Activated T-helper 9 cell treated with anti-CD3 and anti-CD28 coated beads, Interleukin-2, amount 50 U/mL, for 16 hours (primary cell): ENCODE data around the gene CLCN5.

Source experiments
- DNase-seq: peaks from one replicate; pipeline ENCODE4 v3.0.0-alpha.2; 2020; ENCODE audit warnings: low read depth

CLCN5 gene

DNA sequence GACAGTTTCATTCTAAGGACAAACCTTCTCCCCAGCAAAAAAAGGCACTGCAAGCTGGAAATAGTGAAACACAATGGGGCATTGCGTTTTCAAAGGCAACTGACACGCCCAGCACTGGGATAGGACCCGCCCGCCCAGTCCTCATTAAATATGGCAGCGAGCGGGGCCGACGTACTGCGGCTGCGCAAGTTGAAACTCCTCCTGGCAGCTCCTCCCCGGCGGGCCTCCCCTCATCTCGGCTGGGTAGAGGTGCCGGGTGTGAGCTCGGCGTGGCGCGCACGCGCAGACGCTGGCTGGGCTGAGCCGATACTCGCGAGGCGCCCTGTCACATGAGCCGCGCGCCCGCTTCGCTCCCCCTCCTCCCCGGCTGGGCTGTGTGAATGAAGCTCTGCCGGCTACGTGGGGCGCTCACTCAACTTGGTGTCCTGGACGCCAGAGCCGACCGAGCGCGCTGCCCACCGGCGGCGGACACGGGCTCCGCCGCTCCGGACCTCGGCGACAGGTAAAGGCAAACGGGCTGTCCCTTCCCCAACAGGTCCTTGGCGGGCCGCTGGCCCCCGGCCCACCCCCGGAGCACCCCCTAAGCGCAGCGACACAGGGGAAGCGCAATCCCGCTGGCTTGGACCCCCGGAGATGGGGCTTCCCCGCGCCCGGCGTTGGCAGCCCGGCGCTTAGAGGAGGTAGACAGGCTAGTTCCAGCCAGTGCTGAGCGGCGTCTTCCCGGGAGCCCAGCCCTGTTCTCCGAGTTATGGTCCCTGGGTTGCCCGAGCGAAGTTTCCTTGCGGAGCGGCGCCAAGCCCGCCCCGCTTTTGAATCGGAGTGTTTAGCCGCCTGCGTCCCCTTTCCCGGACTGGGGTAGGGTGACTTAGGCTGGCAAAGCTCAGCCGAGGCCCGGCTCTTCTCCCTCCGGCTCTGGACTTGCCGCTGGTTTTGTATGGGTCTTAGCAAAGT is at the start of gene CLCN5:
Gene CLCN5 (plus strand): TSS at position 306 of the 951 bp plus-strand sequence. CDS start 2,703 bp downstream, outside the sequence.
- DNase-seq: peak; percentile 90

DNA sequence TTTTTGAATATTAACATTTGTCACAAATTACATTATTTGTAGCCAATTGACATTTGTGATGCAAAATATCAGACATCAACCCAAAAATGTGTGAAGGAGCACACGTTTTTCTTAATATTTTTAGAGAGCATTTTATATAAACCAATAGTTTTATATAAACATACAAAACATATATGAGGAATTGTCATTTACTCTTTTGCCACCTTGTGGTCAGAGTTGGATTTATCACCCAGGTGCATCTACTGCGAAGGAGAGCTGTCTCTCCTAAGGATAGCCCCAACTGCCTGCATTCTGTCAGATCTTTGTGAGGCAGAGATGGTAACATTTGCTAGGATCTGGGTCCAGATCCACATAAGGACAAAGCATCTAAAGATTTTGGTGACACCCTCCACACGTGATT is 45.6 kb upstream of the CLCN5 start:
- no peak for DNase-seq

GRCh38 chrX:49877397-49878101 is 44.8 kb upstream of the CLCN5 start:
- no peak for DNase-seq

- DNase-seq: no peak
Observed at GRCh38 chrX:49878128-49878833, 44.1 kb upstream of the CLCN5 start.

- peak; percentile 61 for DNase-seq
Observed at GRCh38 chrX:49878834-49879655, 43.4 kb upstream of the CLCN5 start, which contains the start of gene USP27X. Gene USP27X, plus strand, starts transcription at chrX:49879484. Its CDS starts 824 bp downstream, at chrX:49880308.

- DNase-seq: no peak
Observed at GRCh38 chrX:49879656-49880277, 42.6 kb upstream of the CLCN5 start.

DNA sequence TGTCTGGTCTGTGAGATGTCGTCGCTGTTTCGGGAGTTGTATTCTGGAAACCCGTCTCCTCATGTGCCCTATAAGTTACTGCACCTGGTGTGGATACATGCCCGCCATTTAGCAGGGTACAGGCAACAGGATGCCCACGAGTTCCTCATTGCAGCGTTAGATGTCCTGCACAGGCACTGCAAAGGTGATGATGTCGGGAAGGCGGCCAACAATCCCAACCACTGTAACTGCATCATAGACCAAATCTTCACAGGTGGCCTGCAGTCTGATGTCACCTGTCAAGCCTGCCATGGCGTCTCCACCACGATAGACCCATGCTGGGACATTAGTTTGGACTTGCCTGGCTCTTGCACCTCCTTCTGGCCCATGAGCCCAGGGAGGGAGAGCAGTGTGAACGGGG is 41.7 kb upstream of the CLCN5 start:
- no peak for DNase-seq

DNA sequence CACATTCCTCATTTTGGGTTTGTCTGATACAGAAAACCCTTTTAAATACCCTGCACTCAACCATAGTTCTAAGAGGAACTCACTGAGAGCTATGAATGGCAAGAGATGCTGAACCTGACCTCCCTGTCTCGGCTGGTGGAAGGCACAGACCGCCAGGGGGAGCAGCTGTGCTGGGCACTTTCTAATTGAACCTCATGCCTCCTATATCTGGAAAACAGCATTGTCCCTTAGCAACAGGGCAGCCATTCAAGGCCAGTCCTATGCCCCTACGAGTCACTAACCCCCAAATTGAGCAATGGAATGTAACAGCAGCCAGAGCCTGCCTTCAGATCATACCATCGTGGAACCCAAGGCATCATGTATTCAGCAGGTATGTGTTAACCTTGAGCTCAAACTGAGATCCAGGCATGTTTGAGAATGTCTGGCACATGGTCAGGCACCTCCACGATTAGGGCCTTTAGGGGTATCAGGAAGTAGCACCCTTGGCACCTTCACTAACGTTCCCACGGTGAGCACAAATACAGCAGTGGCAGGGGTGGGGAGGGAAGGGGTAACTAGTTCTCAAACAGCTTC is 38.0 kb upstream of the CLCN5 start:
- DNase-seq: peak; percentile 41

- DNase-seq: no peak
Observed at GRCh38 chrX:49892542-49892941, 29.9 kb upstream of the CLCN5 start.

- DNase-seq: no peak
Observed at GRCh38 chrX:49896951-49897350, 25.4 kb upstream of the CLCN5 start.

DNA sequence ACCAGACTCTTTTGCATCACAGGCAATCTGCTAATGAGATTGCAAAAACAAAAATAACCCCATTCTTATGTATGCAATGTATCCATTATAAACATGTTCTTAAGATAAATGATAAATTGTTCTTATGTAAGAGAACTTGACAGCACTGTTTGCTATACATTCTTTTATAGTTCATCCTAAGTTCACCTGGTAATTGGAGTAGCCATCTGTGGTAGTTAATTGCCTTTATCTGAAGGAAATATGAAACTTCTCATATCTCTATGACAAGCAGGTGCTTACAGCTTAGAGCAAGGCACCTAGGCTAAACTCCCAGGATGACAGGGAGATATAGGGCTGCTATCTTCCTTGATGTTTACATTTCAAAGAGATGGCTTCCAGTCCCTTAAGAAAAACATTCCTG is 21.3 kb upstream of the CLCN5 start:
- DNase-seq: no peak

DNA sequence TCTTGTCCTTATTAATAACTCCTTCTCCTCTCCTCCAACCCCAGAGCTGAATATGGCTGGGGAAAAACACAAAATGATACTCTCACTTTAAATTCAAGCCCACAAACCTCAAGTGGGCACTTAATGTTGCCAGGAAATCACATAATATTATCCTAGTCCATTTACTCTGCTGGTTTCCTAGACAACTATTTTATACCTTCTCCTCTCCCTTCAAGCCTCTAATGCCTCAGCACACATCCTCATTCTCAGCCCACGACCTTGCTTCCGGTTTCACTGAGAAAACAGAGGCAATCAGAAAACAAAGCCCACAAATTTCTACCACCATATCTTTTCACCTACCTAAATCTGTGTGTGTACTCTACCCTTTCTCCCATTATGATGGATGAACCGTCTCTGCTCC is 12.1 kb upstream of the CLCN5 start:
- no peak for DNase-seq

GRCh38 chrX:49912086-49912485 is 10.3 kb upstream of the CLCN5 start:
- DNase-seq: no peak

DNA sequence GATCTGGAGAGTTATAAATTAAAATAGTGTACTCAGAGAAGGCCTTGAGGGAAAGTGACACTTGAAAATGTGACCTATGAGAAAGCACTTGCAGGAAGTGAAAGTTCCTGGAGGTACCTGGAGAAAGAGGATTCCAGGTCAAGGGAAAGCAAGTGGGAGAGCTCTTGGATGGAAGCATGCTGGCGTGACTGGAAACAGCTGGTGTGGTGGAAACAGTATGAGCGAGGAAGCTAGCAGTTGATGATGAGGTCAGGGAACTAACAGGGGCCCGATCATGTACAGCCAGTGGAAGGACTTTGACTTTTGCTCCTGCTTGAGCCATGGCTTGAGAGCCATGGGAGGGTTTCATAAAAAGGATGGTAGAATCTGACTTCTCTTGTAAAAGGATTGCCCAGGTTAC is 9.5 kb upstream of the CLCN5 start:
- DNase-seq: no peak

- peak; percentile 22 for DNase-seq
Observed at GRCh38 chrX:49915361-49916222, 6.8 kb upstream of the CLCN5 start.

DNA sequence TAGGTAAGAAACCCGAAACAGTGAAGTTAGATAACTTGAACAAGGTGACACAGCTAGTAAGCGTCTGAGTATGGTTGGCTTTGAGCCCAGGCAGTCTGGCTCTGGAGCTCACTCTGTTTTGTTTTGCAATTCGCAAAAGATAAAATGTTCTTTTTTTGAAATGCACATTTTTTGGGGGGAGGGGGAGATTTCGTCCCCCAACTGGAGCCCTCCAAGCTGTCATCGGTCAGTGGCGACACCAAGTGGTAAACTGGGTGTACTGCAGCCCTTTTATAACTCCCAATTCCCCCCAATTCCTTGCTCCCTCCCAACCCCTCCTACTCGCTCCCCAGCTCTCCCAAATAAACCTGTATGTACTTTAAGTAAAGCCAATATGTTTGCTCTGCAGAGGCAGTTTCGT is 2.8 kb upstream of the CLCN5 start:
- peak; percentile 6 for DNase-seq

- no peak for DNase-seq
Observed at GRCh38 chrX:49921109-49921508, 1.3 kb upstream of the CLCN5 start.

- DNase-seq: no peak
Observed at GRCh38 chrX:49925176-49925575, 2.8 kb downstream of the CLCN5 start.

DNA sequence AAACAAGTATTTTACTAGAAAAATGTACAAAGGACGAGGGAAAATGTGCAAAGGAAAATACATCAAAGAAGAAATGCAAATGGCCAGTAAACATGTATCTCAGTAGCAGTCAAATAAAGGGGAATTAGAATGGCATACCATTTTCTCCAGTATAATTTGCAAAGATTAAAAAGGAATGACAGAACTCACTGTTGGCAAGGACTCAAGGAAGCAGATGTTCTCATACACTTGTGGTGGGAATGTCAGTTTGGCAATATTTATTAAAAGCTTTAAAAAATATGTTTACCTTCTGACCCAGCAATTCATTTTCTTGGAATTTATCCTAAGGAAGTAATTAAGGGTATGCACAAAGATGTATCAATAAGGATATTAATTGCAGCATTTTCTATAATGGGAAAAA is 7.6 kb downstream of the CLCN5 start:
- DNase-seq: no peak

GRCh38 chrX:49932791-49933190 is 10.4 kb downstream of the CLCN5 start:
- DNase-seq: no peak
